ENCODE data around the gene KLHL8. TPM values are rescaled to one million over a fixed set of nuclear protein-coding genes. Genes with fewer than 3 reads are reported as not detected.

KLHL8 gene
- total RNA-seq, 1 experiment from 2014 or later: 7.5 TPM

DNA sequence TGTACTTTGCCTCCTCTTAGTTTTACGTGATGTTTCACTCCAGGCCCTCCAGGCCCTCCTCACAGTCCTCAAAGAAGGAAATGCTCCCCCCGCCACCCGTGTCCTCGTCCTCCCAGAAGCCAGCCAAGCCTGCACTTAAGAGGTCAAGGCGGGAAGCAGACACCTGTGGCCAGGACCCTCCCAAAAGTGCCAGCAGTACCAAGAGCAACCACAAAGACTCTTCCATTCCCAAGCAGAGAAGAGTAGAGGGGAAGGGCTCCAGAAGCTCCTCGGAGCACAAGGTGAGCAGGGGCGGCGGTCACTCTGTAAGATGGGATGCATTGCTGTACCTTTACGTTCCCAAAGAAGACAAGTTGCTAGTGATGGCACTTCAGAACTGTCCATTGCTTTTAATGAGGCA, 94.4 kb downstream of the KLHL8 start:
- H4K91ac ChIP-seq (ENCODE audit: insufficient read length, low read depth, low read length): no peak overlapping the region
- Mint-ChIP-seq H3K36me3 (ENCODE audit: insufficient read depth in 1 of 3, low read depth in 3 of 3) (peaks cover 25 to 58% (median 41%) of the 10 kb centered on the region in 3 experiments; a peak in 6 of 7 replicates), H3K27me3 (ENCODE audit: low read depth) (no peaks in the 10 kb centered on the region), H3K9me3 (no peaks in the 10 kb centered on the region), H3K4me3 (no peak overlapping the region), H3K4me1 (no peaks in the 10 kb centered on the region), H3K27ac (peak overlapping the region in 1 of 3 experiments; percentile 17; a peak in 1 of 7 replicates)
- H3K4me1 ChIP-seq (ENCODE audit: insufficient read depth, low read length): no peaks in the 10 kb centered on the region; the same call in 1 of the 2 replicates
- H4K20me1 ChIP-seq (ENCODE audit: control insufficient read depth, insufficient read depth, insufficient read length): no peaks in the 10 kb centered on the region
- H2BK120ac ChIP-seq (ENCODE audit: low read depth, low read length, poor library complexity, severe bottlenecking): no peak overlapping the region
- no peak overlapping the region for H3K27ac ChIP-seq (ENCODE audit: insufficient read length, low read depth, low read length)
- no peak overlapping the region for H3K4me2 ChIP-seq (ENCODE audit: insufficient read depth, insufficient read length, low read length)
- H3K18ac ChIP-seq (ENCODE audit: insufficient read length, low read depth, low read length): no peak overlapping the region
- H3K9ac ChIP-seq (ENCODE audit: extremely low read depth, insufficient read length, low read length): no peak overlapping the region
- H3K14ac ChIP-seq (ENCODE audit: insufficient read depth, low read length): no peak overlapping the region
- no peak overlapping the region for H2AK5ac ChIP-seq (ENCODE audit: insufficient read length, low read length)
- no peak overlapping the region for H3K4ac ChIP-seq (ENCODE audit: low read depth, low read length)
- H2AFZ ChIP-seq (ENCODE audit: low read length): no peak overlapping the region
- no peak overlapping the region for H2BK12ac ChIP-seq (ENCODE audit: insufficient read length, low read depth, low read length)
- H4K5ac ChIP-seq (ENCODE audit: insufficient read length, low read depth, low read length): no peak overlapping the region
- no peak overlapping the region for H4K8ac ChIP-seq (replicated peaks; ENCODE audit: insufficient read length, low read depth, low read length)
- WGBS (ENCODE audit: extremely low coverage, insufficient read length, low lambda C conversion rate): no CpG with 5 or more reads among the region's 9 CpGs
- H3K79me2 ChIP-seq (ENCODE audit: insufficient read depth, low read length): peaks cover 2% of the 10 kb centered on the region; the same call in 1 of the 2 replicates
- peaks cover 6% of the 10 kb centered on the region for H3K79me1 ChIP-seq (ENCODE audit: insufficient read depth, low read depth, low read length, poor library complexity, severe bottlenecking)
- H2BK20ac ChIP-seq (ENCODE audit: low read depth, low read length, poor library complexity, severe bottlenecking): no peak overlapping the region
- H3K9me3 ChIP-seq (ENCODE audit: control insufficient read depth, low read depth, low read length): no peaks in the 10 kb centered on the region
- no peak for TF ChIP-seq CTCF (conservative IDR thresholded peaks at IDR 0.05)
- H3K27me3 ChIP-seq (ENCODE audit: insufficient read depth, low read length): no peaks in the 10 kb centered on the region
- H3K23ac ChIP-seq (ENCODE audit: insufficient read length, low read depth, low read length): no peak overlapping the region
- H3K23me2 ChIP-seq (ENCODE audit: insufficient read length, low read depth, low read length, poor library complexity, severe bottlenecking): peaks cover 3% of the 10 kb centered on the region
- DNase-seq: no peak
- H2BK15ac ChIP-seq (ENCODE audit: low read depth, low read length): no peak overlapping the region
- no peak overlapping the region for H3K56ac ChIP-seq (ENCODE audit: insufficient read length, low read depth, low read length)
- no peak overlapping the region for H3T11ph ChIP-seq (ENCODE audit: low read length)
- no peak overlapping the region for H2BK5ac ChIP-seq (ENCODE audit: insufficient read length, low read length)
